ENCODE data around the gene KLC1. TPM values are rescaled to one million over a fixed set of nuclear protein-coding genes. Genes with fewer than 3 reads are reported as not detected.

KLC1 gene
- polyA plus RNA-seq, 4 donors = 88.0 to 99.8 (median 92.7) TPM

DNA sequence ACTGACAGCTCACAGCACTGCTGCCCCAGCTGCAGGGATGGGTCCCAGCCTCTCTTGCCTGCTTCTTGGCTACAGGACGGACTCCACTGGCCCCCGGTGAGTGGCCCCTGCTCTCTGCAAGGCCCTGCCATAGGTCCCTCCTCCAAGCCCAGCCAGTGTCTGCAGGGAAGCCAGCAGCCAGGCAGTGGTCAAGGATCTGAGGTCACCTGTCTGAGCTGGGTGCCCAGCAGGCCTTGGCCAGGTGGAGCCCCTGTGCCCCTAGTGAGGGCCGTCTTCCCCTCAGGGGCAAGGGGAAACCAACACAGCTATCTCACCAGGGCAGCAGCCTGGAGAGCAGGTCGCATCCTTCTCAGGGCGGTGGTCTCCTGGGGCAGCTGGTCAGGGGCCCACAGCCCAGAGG, 73.1 kb downstream of the KLC1 start:
- DNase-seq (ENCODE audit: low read depth in 4 of 4, low spot score in 3 of 4) = no peak

DNA sequence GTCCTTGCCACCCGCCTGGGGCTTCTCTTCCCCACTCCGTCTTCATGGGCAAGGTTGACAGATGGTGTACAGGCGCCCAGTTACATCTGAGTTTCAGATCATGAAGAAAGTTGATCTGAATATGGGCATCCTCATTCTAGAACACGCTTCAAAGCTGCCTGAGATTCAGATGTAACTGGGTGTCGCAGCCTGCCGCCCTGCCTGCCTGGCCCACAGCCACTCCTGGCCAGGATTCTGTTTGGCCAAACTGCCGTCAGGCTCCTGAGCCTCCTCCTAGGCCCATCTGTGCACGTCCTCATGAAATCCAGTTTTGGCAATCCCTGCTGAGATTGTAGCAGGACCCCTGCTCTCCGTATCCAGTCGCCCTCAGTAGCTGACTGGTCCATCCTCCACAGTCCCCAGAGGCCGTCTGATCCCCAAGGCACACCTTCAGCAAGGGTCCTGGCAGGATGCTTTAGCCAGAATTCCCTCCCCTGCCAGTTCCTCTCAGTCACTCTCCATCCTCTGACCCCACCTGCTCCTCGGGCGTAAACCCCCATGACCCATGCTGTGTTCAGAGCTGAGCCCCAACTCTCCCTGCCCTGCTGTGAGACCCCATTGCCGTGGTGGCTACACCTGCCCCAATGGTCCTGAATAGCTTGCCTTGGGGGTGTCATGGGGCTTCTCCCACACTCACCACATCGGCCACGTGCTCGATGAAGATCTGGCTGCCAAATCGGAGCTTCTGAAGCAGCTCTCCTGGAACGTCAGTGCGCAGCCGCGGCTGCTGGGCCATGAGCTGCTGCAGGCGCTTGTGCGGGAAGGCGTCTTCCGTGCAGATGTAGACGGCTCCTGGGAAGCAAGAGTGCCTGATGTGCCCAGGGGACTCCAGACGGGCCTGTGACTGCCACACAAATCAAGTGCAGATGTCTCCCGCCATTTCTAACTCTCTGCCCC, 73.8 kb downstream of the KLC1 start:
- no peak for DNase-seq (ENCODE audit: low read depth in 4 of 4, low spot score in 3 of 4)

GRCh38 chr14:103703433-103704385, 74.7 kb downstream of the KLC1 start:
- DNase-seq (ENCODE audit: low read depth in 4 of 4, low spot score in 3 of 4) = no peak

DNA sequence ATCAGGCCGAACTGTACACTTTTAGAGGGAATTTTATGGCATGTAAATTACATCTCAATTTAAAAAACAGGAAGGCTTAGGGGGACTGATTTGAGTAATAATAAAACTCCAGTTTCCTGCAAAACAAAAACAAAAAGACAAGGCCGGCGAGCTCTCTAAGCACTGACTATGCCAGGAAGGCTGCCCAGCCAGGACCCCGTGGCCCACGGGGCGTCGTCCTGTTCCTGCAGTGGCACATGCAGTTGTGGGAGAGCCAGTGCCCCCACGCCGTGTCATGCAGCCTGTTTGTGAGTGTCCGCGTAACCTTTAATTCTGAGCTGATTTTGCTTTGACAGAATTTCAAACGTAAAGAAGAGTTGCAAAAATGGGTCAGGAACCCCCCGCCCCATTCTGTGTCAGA, 75.7 kb downstream of the KLC1 start:
- DNase-seq (ENCODE audit: low read depth in 4 of 4, low spot score in 3 of 4) = no peak

- no peak for DNase-seq (ENCODE audit: low read depth in 4 of 4, low spot score in 3 of 4)
Measured at GRCh38 chr14:103705118-103705503, 76.1 kb downstream of the KLC1 start.

- no peak for DNase-seq (ENCODE audit: low read depth in 4 of 4, low spot score in 3 of 4)
Measured at GRCh38 chr14:103705504-103706284, 76.7 kb downstream of the KLC1 start.

DNA sequence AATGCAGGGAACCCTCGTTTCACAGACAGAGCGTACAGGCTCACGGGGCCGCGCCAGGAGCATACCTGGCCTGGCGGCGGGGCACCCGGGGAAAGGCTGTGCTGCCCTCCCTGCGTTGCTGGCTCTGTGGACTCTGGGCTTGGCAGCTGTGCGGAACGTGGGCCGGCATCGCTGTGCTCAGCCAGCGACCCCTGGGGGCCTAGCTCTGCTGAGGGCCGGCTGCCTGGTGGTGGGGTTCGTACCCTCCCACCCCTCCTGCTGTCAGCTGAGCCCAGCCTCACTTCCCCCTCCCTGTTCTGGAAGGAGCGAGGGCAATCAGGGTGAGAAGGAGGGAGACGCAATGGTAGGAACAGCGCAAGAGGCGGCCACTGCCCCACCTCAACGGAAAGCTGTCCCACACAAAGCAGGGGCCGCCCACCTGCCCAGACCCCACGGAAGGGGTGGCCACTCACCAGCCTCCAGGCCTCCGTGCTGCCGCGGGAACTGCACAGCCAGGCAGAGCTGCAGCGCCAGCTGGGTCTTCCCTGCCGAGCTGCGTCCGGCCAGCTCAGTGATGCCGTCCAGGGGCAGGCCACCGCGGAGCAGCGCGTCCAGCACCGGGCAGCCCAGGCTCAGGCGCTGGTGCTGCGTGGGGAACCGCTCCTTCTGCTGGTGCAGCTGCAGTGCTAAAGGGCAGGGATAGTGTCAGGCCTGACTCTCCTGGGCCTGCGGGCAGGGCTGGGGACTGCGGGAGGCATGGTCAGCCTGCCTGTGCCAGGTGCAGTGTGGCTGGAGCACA, 77.7 kb downstream of the KLC1 start:
- DNase-seq (ENCODE audit: low read depth in 4 of 4, low spot score in 3 of 4) = no peak

- DNase-seq (ENCODE audit: low read depth in 4 of 4, low spot score in 3 of 4) = no peak
Measured at GRCh38 chr14:103707329-103708263, 78.6 kb downstream of the KLC1 start.

DNA sequence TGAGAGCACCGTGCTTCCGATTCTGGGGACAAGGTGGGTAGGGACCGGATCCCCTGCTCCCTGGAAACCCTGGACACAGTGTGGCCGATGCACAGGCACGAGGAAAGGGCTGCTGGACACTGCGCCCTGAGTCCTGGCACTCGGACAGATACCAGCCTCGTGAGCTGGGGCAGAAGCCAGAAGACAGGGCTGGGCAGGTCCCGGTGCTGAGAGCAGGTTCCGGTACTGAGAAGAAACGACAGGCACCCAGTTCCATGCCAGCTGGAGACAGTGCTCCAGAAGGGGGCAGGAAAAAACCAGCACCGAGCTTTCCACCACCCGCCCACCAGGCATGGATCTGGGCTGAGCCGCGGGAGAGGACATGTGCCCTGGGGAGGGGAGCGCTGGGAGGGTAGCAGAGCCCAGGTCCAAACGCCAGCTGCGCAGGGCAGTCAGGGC, 79.8 kb downstream of the KLC1 start:
- no peak for DNase-seq (ENCODE audit: low read depth in 4 of 4, low spot score in 3 of 4)

DNA sequence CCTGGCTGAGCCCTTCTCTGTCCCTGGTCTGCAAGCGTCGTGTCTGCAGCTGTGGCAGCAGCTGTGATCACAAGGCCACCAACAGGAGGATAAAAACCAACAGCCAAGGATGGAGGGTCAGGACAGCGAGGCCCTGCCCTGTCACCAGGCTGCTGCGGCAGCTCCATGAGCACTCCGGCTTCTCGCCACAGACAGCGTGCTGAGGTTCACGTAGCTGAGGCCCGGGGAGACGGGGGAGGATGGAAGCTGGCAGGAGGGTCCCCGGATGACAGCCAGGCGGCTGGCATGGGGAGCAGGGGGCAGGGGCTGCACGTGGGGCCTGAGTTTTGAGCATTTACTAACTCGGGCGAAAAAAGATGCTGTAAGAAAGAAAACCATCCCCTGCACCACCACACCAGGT, 80.8 kb downstream of the KLC1 start:
- DNase-seq (ENCODE audit: low read depth in 4 of 4, low spot score in 3 of 4) = no peak

GRCh38 chr14:103710771-103711377, 81.9 kb downstream of the KLC1 start:
- DNase-seq (ENCODE audit: low read depth in 4 of 4, low spot score in 3 of 4) = no peak

DNA sequence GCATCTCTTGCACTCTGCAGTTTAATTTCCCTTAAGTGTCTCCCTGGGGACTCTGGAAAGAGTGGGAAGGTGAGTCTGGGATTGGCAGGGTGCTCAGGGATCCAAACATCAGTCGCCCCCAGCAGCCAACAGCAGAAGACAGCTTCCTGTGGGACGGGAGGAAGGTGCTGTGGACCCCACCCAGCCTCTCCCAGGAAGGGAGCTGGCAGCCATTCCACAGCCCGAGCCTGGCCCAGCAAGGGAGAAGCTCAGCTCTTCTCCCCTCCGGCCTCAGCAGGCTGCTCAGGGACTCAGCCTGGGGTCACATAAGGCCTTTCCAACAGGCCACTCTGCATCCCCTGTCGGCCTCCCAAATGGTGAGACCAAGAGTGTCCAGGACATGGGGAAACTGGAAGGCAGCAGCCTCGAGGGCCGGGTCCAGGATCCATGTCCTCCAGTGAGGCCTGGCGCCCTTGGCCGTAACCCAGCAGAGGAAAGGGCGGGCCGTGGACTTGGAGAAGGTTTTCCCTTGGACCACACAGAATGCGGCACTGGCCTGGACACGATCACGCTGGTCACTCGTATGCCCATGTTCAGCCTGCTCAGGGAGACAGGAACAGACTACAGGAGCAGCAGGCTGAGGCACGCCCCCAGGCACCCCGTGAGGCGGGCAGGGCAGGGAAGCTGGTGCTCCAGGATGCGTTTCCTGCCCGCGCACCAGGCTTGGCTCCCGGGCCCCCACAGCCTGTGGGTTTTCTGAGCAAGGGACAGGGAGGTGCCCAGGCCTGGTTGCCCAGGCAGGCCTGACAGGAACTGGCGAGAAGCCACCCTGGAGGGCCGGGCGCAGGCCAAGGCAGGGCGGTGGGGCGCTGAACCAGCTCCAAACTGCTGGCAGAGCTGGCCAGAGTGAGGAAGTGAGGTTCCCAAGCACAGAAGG, 82.8 kb downstream of the KLC1 start:
- no peak for DNase-seq (ENCODE audit: low read depth in 4 of 4, low spot score in 3 of 4)

DNA sequence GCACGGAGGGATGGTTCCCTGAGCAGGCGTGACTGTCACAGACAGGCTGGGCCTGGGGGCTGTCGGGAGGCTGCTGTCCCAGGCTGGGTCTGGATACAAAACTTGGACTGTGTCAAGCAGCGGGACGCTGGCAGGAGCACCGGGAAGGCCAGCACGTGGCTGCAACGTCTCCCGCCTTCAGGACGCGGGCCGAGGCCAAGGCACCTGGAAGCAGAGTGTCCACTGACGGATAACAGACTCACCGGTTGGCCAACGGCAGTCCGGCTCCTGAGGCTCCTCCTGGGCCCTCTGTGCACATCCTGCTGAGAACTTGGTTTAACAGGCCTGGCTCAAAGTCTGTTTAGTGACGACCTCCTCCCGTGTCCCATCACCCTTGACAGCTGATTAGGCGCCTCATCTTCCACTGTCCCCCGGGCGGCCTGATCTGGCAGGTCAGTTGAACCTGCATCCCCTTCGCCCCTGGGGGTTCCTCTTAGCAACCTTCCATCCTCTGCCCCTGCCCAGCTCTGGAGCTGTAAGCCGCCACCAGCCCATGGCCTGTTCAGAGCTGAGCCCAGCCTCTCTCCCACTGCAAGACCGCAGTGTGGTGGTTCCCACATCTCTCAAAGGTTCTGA, 83.7 kb downstream of the KLC1 start:
- DNase-seq (ENCODE audit: low read depth in 4 of 4, low spot score in 3 of 4) = no peak

- no peak for DNase-seq (ENCODE audit: low read depth in 4 of 4, low spot score in 3 of 4)
Measured at GRCh38 chr14:103713304-103714062, 84.5 kb downstream of the KLC1 start.

DNA sequence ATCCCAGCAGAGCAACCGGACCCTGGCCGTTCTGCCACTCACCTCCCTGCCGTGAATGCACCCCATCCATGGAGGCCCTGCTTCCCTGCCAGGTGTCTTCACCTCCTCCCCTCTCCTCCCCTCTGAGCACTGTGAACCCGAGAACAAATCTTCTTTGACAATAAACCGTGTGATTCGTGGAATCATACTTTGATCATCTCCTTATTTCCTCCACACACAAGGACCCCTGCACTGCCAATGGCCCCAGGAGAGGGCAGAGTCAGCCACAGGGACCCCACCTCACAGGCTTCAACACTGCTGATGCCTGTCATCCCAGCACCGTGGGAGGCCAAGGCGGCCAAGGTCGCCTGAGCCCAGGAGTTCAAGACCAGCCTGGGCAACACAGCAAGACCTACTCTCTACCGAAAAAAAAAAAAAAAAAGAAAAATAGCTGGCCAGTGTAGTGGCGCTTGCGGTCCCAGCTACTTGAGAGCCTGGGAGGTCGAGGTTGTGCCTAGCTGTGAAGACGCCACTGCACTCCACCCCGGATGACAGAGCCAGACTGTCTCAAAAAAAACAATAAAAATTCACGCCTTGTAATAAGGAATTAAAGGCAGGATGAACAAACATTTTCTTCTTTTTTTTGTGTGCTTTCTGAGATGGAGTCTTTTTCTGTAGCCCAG, 85.2 kb downstream of the KLC1 start:
- no peak for DNase-seq (ENCODE audit: low read depth in 4 of 4, low spot score in 3 of 4)
